Measurements from ENCODE around the gene HDGFL1.

Gene HDGFL1

GRCh38 chr6:22593895-22594294 lies 24.5 kb downstream of the HDGFL1 start:
- DNase-seq = no peak

GRCh38 chr6:22596011-22596410 lies 26.6 kb downstream of the HDGFL1 start:
- no peak for DNase-seq

GRCh38 chr6:22598339-22598738 lies 29.0 kb downstream of the HDGFL1 start:
- DNase-seq = no peak

GRCh38 chr6:22600059-22600458 lies 30.7 kb downstream of the HDGFL1 start:
- no peak for DNase-seq

- DNase-seq = no peak
Observed at GRCh38 chr6:22601984-22602383, 32.6 kb downstream of the HDGFL1 start.

- no peak for DNase-seq
Observed at GRCh38 chr6:22605736-22606135, 36.4 kb downstream of the HDGFL1 start.

GRCh38 chr6:22610127-22610526 lies 40.8 kb downstream of the HDGFL1 start:
- no peak for DNase-seq

- no peak for DNase-seq
Observed at GRCh38 chr6:22612236-22612635, 42.9 kb downstream of the HDGFL1 start.

GRCh38 chr6:22613051-22613450 lies 43.7 kb downstream of the HDGFL1 start:
- DNase-seq = no peak

- no peak for DNase-seq
Observed at GRCh38 chr6:22613695-22614094, 44.3 kb downstream of the HDGFL1 start.

GRCh38 chr6:22614547-22614946 lies 45.2 kb downstream of the HDGFL1 start:
- no peak for DNase-seq

GRCh38 chr6:22621028-22621427 lies 51.7 kb downstream of the HDGFL1 start:
- no peak for DNase-seq
